22Rv1 (cell line): ENCODE data around the gene GTF3C2.

ENCODE experiments used
- CTCF ChIP-seq: fragments of 450-650 bp; IDR thresholded peaks from 2 replicates; pipeline ENCODE4 v1.5.1; 2017; ENCODE audit warnings: mild to moderate bottlenecking
- ZFX ChIP-seq: fragments of 450-650 bp; IDR thresholded peaks from 2 replicates; pipeline ENCODE4 v1.6.1; 2017; ENCODE audit warnings: antibody characterized with exemption, borderline replicate concordance

GRCh38 chr2:27281855-27282559, 74.6 kb downstream of the GTF3C2 start, which contains the start of gene TRIM54:
- TF ChIP-seq CTCF (no peak), ZFX (no peak)
